Activated T-cell treated with anti-CD3 and anti-CD28 coated beads, Interleukin-2, amount 50 U/mL, for 24 hours (primary cell): ENCODE measurements around the gene KIF7.
"Not testable (repeated sequence)": the region's sequence is repeated elsewhere in the genome, so short reads cannot be mapped to it uniquely, and the experiment has no call there.

Experiments
- DNase-seq: peaks from one replicate; pipeline ENCODE4 v3.0.0-alpha.2; 2020
- H3K27ac Mint-ChIP-seq: 2 replicates; pipeline ENCODE4 v1.8.0; 2020; ENCODE audit warnings: mild to moderate bottlenecking, mixed read lengths
- H3K27me3 Mint-ChIP-seq: 2 replicates; pipeline ENCODE4 v1.8.0; 2020; ENCODE audit warnings: mixed read lengths
- H3K36me3 Mint-ChIP-seq: 2 replicates; pipeline ENCODE4 v1.8.0; 2020; ENCODE audit warnings: low read depth, mixed read lengths
- H3K4me1 Mint-ChIP-seq: 2 replicates; pipeline ENCODE4 v1.8.0; 2020; ENCODE audit warnings: low read depth, mixed read lengths
- H3K4me3 Mint-ChIP-seq: 2 replicates; pipeline ENCODE4 v1.8.0; 2020; ENCODE audit warnings: mild to moderate bottlenecking, moderate library complexity, mixed read lengths
- H3K9me3 Mint-ChIP-seq: 2 replicates; pipeline ENCODE4 v1.8.0; 2020; ENCODE audit warnings: mixed read lengths

KIF7 gene, protein sequence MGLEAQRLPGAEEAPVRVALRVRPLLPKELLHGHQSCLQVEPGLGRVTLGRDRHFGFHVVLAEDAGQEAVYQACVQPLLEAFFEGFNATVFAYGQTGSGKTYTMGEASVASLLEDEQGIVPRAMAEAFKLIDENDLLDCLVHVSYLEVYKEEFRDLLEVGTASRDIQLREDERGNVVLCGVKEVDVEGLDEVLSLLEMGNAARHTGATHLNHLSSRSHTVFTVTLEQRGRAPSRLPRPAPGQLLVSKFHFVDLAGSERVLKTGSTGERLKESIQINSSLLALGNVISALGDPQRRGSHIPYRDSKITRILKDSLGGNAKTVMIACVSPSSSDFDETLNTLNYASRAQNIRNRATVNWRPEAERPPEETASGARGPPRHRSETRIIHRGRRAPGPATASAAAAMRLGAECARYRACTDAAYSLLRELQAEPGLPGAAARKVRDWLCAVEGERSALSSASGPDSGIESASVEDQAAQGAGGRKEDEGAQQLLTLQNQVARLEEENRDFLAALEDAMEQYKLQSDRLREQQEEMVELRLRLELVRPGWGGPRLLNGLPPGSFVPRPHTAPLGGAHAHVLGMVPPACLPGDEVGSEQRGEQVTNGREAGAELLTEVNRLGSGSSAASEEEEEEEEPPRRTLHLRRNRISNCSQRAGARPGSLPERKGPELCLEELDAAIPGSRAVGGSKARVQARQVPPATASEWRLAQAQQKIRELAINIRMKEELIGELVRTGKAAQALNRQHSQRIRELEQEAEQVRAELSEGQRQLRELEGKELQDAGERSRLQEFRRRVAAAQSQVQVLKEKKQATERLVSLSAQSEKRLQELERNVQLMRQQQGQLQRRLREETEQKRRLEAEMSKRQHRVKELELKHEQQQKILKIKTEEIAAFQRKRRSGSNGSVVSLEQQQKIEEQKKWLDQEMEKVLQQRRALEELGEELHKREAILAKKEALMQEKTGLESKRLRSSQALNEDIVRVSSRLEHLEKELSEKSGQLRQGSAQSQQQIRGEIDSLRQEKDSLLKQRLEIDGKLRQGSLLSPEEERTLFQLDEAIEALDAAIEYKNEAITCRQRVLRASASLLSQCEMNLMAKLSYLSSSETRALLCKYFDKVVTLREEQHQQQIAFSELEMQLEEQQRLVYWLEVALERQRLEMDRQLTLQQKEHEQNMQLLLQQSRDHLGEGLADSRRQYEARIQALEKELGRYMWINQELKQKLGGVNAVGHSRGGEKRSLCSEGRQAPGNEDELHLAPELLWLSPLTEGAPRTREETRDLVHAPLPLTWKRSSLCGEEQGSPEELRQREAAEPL (N-terminal part only)

DNA sequence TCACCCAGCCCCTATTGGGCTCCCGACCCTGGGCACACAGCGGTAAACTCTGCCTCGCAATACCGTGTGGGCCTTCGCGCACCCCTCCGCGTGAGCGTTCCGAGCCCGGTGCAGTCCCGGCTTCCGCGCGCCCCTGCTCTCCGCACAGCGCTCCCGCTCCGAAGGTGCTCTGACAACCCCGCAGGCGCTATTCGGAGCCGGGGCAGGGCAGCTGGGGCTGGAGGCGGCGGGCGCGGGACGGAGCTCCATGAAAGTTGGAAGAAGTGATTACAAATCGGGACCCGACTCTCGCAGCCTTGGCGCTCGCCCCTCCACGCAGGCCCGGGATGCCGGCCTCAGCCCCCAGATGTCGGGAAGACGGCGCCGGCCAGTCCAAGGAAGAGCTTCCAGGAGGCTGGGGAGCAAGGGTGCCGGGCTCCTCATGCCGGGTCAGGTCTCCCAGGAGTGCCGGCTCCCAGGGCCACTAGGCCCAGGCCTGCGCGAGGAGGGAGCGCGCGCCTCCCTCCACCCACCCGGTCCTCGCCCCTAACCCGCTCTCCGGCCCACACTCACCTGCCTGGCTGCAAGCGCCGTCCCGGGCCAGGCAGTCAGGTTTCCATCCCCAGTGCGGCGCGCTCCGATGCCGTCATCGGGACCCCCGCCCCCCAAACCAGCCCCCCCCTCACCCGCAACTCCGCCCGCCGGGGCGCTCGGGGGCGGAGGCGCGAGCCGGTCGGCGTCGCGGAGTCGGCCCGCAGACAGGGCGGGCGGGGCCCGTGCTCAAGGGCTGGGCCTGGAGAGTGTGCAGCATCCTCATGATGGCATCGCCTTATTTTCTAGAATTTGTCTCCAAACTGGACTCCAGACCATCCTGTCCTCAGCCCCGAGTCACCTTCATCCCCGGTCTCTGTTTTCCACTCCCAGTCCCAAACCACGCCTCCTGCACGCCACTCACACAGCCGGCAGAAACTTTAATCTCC lies at the start of gene KIF7:
KIF7 (minus strand) TSS at position 621 of the 959 bp plus-strand sequence. CDS start 2,537 bp downstream, outside the sequence.
- peak; percentile 56 for DNase-seq

GRCh38 chr15:89704411-89704810 lies 49.1 kb upstream of the KIF7 start:
- no peak overlapping the region for H3K4me3 Mint-ChIP-seq
- no peak overlapping the region for H3K27ac Mint-ChIP-seq
- DNase-seq = no peak
- no peaks in the 10 kb centered on the region for H3K4me1 Mint-ChIP-seq
- H3K9me3 Mint-ChIP-seq = no peaks in the 10 kb centered on the region
- H3K27me3 Mint-ChIP-seq = peaks cover 34% of the 10 kb centered on the region
- no peaks in the 10 kb centered on the region for H3K36me3 Mint-ChIP-seq

More for the DNA sequence above, at the start of gene KIF7:
- Mint-ChIP-seq H3K4me1 (peaks cover 15% of the 10 kb centered on the region), H3K36me3 (no peaks in the 10 kb centered on the region), H3K27me3 (peaks cover 49% of the 10 kb centered on the region), H3K9me3 (no peaks in the 10 kb centered on the region), H3K4me3 (peak within 1 kb of the TSS; percentile 79), H3K27ac (no peak within 1 kb of the TSS)

DNA sequence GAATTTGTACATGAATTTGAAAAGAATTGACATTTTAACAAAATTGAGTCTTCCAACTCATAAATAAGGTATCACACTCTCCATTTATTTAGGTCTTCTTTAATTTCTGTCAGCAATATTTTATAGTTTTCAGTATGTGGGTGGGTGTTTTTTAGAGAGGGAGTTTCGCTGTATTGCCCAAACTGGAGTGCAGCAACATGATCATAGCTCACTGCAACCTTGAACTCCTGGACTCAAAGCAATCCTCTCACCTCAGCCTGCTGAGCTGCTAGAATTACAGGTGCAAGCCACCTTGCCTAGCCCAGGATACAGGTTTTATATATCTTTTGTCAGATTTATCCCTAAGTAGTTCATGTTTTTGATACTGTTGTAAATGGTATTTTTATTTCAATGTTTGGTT lies 39.9 kb upstream of the KIF7 start:
- H3K36me3 Mint-ChIP-seq = peaks cover 7% of the 10 kb centered on the region
- no peak overlapping the region for H3K27ac Mint-ChIP-seq
- peaks cover 13% of the 10 kb centered on the region for H3K4me1 Mint-ChIP-seq
- no peak for DNase-seq
- no peak overlapping the region for H3K4me3 Mint-ChIP-seq
- no peaks in the 10 kb centered on the region for H3K9me3 Mint-ChIP-seq
- peaks cover 3% of the 10 kb centered on the region for H3K27me3 Mint-ChIP-seq

DNA sequence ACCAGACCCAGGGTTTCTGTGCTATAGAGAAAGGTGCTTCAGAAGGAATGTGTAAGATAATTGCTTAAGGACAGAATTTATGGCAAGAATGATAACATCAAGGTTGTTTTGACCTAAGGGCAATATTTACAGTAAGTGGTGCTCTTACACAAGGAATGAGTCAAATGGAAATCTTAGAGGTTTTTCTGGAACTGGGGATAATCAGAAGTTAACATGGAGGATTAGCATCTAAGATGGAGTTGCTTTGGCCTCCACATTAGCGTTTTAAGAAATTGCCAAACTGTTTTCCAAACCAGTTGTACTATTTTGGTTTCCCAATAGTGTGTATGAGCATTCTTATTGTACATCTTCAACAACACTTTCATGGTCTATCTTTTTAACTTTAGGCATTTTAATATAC lies 38.4 kb upstream of the KIF7 start:
- no peak overlapping the region for H3K4me3 Mint-ChIP-seq
- H3K36me3 Mint-ChIP-seq = peaks cover 9% of the 10 kb centered on the region
- no peak for DNase-seq
- H3K27me3 Mint-ChIP-seq = peaks cover 3% of the 10 kb centered on the region
- H3K9me3 Mint-ChIP-seq = no peaks in the 10 kb centered on the region
- H3K4me1 Mint-ChIP-seq = peaks cover 18% of the 10 kb centered on the region
- no peak overlapping the region for H3K27ac Mint-ChIP-seq

DNA sequence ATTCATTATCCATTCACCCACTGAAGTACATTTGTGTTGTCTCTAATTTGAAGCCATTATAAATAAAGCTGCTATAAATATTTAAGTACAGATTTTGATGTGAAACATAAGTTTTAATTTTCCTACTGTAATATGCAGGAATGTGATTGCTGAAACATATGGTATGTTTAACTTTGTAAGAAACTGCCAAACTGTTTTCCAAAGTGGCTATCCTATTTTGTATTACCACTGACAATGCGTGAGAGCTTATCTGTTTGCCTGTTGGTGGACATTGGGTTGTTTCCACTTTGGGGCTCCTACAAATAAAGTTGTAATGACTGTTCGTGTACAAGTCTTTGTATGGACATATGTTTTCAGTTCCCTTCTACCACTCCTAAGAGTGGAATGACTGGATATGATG lies 37.8 kb upstream of the KIF7 start:
- Mint-ChIP-seq H3K36me3 (peaks cover 9% of the 10 kb centered on the region), H3K27ac (no peak overlapping the region), H3K9me3 (no peaks in the 10 kb centered on the region), H3K27me3 (peaks cover 3% of the 10 kb centered on the region), H3K4me3 (no peak overlapping the region), H3K4me1 (peaks cover 18% of the 10 kb centered on the region)
- DNase-seq = no peak

GRCh38 chr15:89690276-89691218 lies 35.3 kb upstream of the KIF7 start, which contains the start of the genes PEX11A and WDR93:
Gene PEX11A (minus strand): TSS chr15:89690754. CDS start chr15:89690632, 122 bp downstream.
Gene WDR93 (plus strand): TSS chr15:89690811. CDS start chr15:89701747, 10,936 bp downstream.
- Mint-ChIP-seq H3K36me3 (peaks cover 10% of the 10 kb centered on the region), H3K9me3 (no peaks in the 10 kb centered on the region), H3K4me3 (peak within 1 kb of the TSS; percentile 88), H3K4me1 (peaks cover 18% of the 10 kb centered on the region), H3K27me3 (no peaks in the 10 kb centered on the region), H3K27ac (peak within 1 kb of the TSS; percentile 81)
- DNase-seq = peak; percentile 88

GRCh38 chr15:89689930-89690275 lies 34.6 kb upstream of the KIF7 start:
- H3K27me3 Mint-ChIP-seq, DNase-seq, H3K9me3 Mint-ChIP-seq: not testable (repeated sequence)
- peaks cover 18% of the 10 kb centered on the region for H3K4me1 Mint-ChIP-seq
- H3K36me3 Mint-ChIP-seq = peaks cover 13% of the 10 kb centered on the region
- peak overlapping the region; percentile 81 for H3K27ac Mint-ChIP-seq
- H3K4me3 Mint-ChIP-seq = peak overlapping the region; percentile 88

DNA sequence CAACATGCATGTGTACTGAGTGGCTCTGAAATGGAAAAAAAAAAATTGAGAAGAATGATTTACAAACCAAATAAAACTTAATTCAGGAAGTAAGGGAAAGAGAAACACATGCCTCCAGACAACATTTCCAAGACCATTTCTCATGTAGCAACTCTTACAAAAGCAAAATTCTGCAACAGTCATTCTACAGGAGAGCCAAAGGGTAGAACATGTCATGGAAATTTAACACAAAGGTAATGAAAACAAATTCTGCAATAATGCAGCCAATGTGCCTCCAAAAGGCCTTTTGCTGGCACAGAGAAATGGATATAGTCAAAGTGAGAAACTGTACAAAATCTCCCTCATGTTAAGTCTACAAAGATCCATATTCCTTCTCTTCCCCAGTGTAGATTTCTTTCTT lies 31.3 kb upstream of the KIF7 start:
- no peak overlapping the region for H3K27ac Mint-ChIP-seq
- H3K36me3 Mint-ChIP-seq = peaks cover 22% of the 10 kb centered on the region
- no peaks in the 10 kb centered on the region for H3K27me3 Mint-ChIP-seq
- no peaks in the 10 kb centered on the region for H3K9me3 Mint-ChIP-seq
- no peak for DNase-seq
- peaks cover 16% of the 10 kb centered on the region for H3K4me1 Mint-ChIP-seq
- H3K4me3 Mint-ChIP-seq = no peak overlapping the region

DNA sequence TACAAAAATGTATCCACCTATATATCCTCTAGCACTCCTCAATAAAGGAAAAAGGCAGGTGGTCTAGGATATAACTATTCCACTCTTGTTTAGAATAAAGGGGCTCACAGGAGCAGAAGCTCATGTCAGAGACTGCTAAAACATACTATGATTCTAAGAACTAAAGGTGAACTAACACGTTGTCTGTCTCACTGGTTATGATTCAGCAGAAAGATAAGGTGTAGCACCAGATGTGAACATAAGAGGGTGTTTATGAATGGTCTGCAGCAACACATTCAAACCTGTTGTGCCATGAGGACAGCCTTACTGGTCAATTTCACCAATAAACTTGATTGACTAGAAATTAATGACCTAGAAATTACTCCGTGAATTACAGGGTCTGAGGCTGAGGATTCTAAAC lies 30.7 kb upstream of the KIF7 start:
- H3K4me3 Mint-ChIP-seq = no peak overlapping the region
- no peaks in the 10 kb centered on the region for H3K27me3 Mint-ChIP-seq
- H3K36me3 Mint-ChIP-seq = peaks cover 21% of the 10 kb centered on the region
- peaks cover 13% of the 10 kb centered on the region for H3K4me1 Mint-ChIP-seq
- H3K27ac Mint-ChIP-seq = no peak overlapping the region
- DNase-seq = no peak
- H3K9me3 Mint-ChIP-seq = no peaks in the 10 kb centered on the region

DNA sequence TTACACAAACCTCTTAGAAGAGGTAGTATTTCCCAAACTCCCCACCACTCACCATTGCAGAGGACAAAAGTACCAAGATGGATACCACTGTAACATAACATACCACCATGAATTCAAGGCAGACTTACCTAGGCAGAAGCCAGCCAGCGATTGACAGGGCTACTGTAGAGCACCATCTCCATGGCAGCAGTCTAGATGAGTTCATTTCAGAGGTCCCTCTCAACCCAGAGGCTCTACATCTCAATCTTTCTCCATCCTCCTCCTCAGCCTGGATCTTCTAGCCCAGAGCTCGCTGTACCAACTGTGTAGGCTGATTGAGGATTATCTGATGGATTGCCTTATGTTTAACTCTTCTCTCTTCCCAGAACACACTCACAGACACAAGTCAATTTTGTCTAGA lies 25.9 kb upstream of the KIF7 start:
- no peak for DNase-seq
- Mint-ChIP-seq H3K27ac (no peak overlapping the region), H3K4me3 (no peak overlapping the region), H3K36me3 (peaks cover 12% of the 10 kb centered on the region), H3K9me3 (no peaks in the 10 kb centered on the region), H3K4me1 (no peaks in the 10 kb centered on the region), H3K27me3 (no peaks in the 10 kb centered on the region)

DNA sequence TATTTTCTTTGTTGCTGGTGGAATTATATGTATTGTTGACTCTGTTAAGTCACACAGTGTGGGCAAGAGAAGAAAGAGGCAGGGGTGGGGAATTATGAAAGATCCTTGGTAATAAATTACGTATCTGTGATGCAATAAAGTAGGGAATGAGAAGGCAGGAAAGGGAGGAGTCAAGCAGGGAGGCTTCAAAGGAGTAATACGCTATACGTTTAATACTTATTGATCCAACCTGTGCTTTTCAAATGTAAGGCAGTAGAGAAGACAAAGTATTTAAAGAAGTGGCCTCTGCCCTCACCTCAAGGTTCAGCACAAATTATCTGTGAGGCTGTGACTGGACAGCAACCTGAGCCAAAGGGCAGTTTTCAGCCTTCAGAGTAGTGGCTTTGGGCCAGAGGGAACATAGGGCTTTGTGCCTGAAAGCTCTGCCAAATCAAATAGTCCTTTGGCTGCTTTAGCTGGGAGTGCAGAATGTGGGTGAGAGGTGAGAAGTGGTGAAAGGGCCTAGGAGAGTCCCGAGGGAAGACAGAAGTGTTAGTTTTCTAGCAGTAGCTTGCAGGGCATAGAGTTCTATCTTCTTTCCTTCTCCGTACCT lies 25.1 kb upstream of the KIF7 start:
- H3K4me3 Mint-ChIP-seq = no peak overlapping the region
- DNase-seq = no peak
- H3K4me1 Mint-ChIP-seq = no peaks in the 10 kb centered on the region
- H3K27me3 Mint-ChIP-seq = no peaks in the 10 kb centered on the region
- no peaks in the 10 kb centered on the region for H3K9me3 Mint-ChIP-seq
- peaks cover 10% of the 10 kb centered on the region for H3K36me3 Mint-ChIP-seq
- H3K27ac Mint-ChIP-seq = no peak overlapping the region

DNA sequence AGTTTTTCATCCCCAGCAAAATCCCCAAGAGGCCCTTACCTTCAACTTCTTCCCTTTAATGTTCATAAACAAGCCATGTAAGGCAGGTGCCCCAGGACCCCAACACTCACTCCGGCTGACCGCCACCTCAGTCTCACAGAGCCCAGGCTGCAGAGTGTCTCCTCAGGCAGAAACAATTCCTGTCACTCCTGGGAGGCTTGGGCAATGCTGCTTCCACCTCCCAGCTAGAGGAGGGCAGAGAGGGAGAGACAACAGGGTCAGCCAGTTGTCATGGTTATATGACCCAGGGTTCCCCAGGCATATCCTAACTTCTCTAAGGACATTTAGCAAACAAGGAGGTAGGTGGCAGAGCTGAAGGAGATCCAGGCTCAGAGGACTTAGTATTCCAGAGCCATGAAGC lies 23.9 kb upstream of the KIF7 start, which contains the start of gene PLIN1:
PLIN1 (minus strand) TSS at position 156 of the 400 bp plus-strand sequence. CDS start 1,878 bp downstream, outside the sequence.
- Mint-ChIP-seq H3K36me3 (peaks cover 7% of the 10 kb centered on the region), H3K27ac (no peak within 1 kb of the TSS), H3K4me1 (no peaks in the 10 kb centered on the region), H3K9me3 (no peaks in the 10 kb centered on the region), H3K4me3 (no peak within 1 kb of the TSS), H3K27me3 (no peaks in the 10 kb centered on the region)
- no peak for DNase-seq
